GM23338 (cell line): ENCODE measurements around the gene GPR171.

Experiments
- EZH2 ChIP-seq: fragments of 200-600 bp; sonication (generic); IDR thresholded peaks from one replicate; pipeline ENCODE4 v1.8.0; 2017; ENCODE audit warnings: antibody characterized with exemption, mild to moderate bottlenecking, low read depth; ENCODE audit not compliant: unreplicated experiment
- EZH2phosphoT487 ChIP-seq: fragments of 200-600 bp; sonication (generic); IDR thresholded peaks from one replicate; pipeline ENCODE4 v1.8.1; 2018; ENCODE audit warnings: antibody characterized with exemption; ENCODE audit not compliant: unreplicated experiment
- POLR2AphosphoS5 ChIP-seq: IDR thresholded peaks from 2 replicates; pipeline ENCODE4 v1.6.1; 2016; ENCODE audit warnings: antibody characterized with exemption, low read depth
- STAT1 ChIP-seq: IDR thresholded peaks from one replicate; pipeline ENCODE4 v1.6.1; 2016; ENCODE audit warnings: antibody characterized with exemption; ENCODE audit not compliant: unreplicated experiment
- ZNF331 ChIP-seq: fragments of 250-450 bp; sonication (Bioruptor Pico); IDR thresholded peaks from 2 replicates; pipeline ENCODE4 v1.5.0; 2020; ENCODE audit warnings: low read depth, mild to moderate bottlenecking, moderate library complexity
- TF ChIP-seq, protein P1 (sequence below), 2 experiments: fragments of 200-600 bp in 1 of 2; sonication (generic) in 1 of 2; conservative IDR thresholded peaks; 2 replicates each; pipeline versions ENCODE4 v1.5.1 to v1.6.1; 2016 to 2017; ENCODE audit warnings: antibody characterized with exemption in 2 of 2, low read depth in 2 of 2, mild to moderate bottlenecking in 2 of 2, moderate library complexity in 1 of 2
- TF ChIP-seq, protein P2 (sequence below): IDR thresholded peaks from one replicate; pipeline ENCODE4 v1.6.1; 2018; ENCODE audit warnings: antibody characterized with exemption; ENCODE audit not compliant: unreplicated experiment

- TF ChIP-seq EZH2phosphoT487 (no peak), POLR2AphosphoS5 (no peak), EZH2 (no peak), ZNF331 (CRISPR knock-in tag) (no peak), STAT1 (no peak)
- TF ChIP-seq, protein P1, sequence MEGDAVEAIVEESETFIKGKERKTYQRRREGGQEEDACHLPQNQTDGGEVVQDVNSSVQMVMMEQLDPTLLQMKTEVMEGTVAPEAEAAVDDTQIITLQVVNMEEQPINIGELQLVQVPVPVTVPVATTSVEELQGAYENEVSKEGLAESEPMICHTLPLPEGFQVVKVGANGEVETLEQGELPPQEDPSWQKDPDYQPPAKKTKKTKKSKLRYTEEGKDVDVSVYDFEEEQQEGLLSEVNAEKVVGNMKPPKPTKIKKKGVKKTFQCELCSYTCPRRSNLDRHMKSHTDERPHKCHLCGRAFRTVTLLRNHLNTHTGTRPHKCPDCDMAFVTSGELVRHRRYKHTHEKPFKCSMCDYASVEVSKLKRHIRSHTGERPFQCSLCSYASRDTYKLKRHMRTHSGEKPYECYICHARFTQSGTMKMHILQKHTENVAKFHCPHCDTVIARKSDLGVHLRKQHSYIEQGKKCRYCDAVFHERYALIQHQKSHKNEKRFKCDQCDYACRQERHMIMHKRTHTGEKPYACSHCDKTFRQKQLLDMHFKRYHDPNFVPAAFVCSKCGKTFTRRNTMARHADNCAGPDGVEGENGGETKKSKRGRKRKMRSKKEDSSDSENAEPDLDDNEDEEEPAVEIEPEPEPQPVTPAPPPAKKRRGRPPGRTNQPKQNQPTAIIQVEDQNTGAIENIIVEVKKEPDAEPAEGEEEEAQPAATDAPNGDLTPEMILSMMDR (conservative IDR thresholded peaks at IDR 0.05; ENCODE audit: low read depth in 2 of 2) = no peak
- TF ChIP-seq, protein P2, sequence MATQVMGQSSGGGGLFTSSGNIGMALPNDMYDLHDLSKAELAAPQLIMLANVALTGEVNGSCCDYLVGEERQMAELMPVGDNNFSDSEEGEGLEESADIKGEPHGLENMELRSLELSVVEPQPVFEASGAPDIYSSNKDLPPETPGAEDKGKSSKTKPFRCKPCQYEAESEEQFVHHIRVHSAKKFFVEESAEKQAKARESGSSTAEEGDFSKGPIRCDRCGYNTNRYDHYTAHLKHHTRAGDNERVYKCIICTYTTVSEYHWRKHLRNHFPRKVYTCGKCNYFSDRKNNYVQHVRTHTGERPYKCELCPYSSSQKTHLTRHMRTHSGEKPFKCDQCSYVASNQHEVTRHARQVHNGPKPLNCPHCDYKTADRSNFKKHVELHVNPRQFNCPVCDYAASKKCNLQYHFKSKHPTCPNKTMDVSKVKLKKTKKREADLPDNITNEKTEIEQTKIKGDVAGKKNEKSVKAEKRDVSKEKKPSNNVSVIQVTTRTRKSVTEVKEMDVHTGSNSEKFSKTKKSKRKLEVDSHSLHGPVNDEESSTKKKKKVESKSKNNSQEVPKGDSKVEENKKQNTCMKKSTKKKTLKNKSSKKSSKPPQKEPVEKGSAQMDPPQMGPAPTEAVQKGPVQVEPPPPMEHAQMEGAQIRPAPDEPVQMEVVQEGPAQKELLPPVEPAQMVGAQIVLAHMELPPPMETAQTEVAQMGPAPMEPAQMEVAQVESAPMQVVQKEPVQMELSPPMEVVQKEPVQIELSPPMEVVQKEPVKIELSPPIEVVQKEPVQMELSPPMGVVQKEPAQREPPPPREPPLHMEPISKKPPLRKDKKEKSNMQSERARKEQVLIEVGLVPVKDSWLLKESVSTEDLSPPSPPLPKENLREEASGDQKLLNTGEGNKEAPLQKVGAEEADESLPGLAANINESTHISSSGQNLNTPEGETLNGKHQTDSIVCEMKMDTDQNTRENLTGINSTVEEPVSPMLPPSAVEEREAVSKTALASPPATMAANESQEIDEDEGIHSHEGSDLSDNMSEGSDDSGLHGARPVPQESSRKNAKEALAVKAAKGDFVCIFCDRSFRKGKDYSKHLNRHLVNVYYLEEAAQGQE = no peak
These were observed 20.5 kb downstream of the GPR171 start for GRCh38 chr3:151182349-151183079.
